Stimulated activated CD8-positive, alpha-beta memory T cell treated with anti-CD3 and anti-CD28 coated beads, Interleukin-15, amount 100 ng/mL, for 4 hours (primary cell): Measurements from ENCODE around the gene TTC9.
"Not testable (repeated sequence)": the region's sequence is repeated elsewhere in the genome, so short reads cannot be mapped to it uniquely, and the experiment has no call there.

Source experiments
- DNase-seq, 2 donors: peaks; one replicate each; pipeline ENCODE4 v3.0.0-alpha.2; 2020; ENCODE audit warnings: low read depth in 2 of 2

The TTC9 gene

GRCh38 chr14:70677341-70677740, 35.6 kb downstream of the TTC9 start:
- no peak for DNase-seq

GRCh38 chr14:70680748-70681147, 39.0 kb downstream of the TTC9 start:
- no peak for DNase-seq

- DNase-seq: no peak
Observed at GRCh38 chr14:70683983-70684382, 42.3 kb downstream of the TTC9 start.

GRCh38 chr14:70685474-70686197, 43.9 kb downstream of the TTC9 start:
- no peak for DNase-seq

GRCh38 chr14:70692210-70692609, 50.5 kb downstream of the TTC9 start:
- DNase-seq: no peak

GRCh38 chr14:70696026-70696425, 54.3 kb downstream of the TTC9 start:
- no peak for DNase-seq

GRCh38 chr14:70697701-70698100, 56.0 kb downstream of the TTC9 start:
- DNase-seq: no peak

GRCh38 chr14:70698288-70698687, 56.6 kb downstream of the TTC9 start:
- no peak for DNase-seq

GRCh38 chr14:70699646-70700045, 57.9 kb downstream of the TTC9 start:
- no peak for DNase-seq

- DNase-seq: no peak
Observed at GRCh38 chr14:70700955-70701585, 59.4 kb downstream of the TTC9 start.

- DNase-seq: no peak
Observed at GRCh38 chr14:70701610-70702009, 59.9 kb downstream of the TTC9 start.

- DNase-seq: no peak
Observed at GRCh38 chr14:70702161-70702560, 60.4 kb downstream of the TTC9 start.

GRCh38 chr14:70703621-70704168, 62.0 kb downstream of the TTC9 start:
- DNase-seq: not testable (repeated sequence)

GRCh38 chr14:70704960-70705359, 63.2 kb downstream of the TTC9 start:
- no peak for DNase-seq

GRCh38 chr14:70706177-70706576, 64.5 kb downstream of the TTC9 start:
- DNase-seq: no peak

GRCh38 chr14:70707138-70708038, 65.7 kb downstream of the TTC9 start:
- no peak for DNase-seq

- DNase-seq: no peak
Observed at GRCh38 chr14:70708717-70709570, 67.2 kb downstream of the TTC9 start.

GRCh38 chr14:70709726-70710382, 68.1 kb downstream of the TTC9 start:
- DNase-seq: no peak

GRCh38 chr14:70711451-70711850, 69.7 kb downstream of the TTC9 start:
- no peak for DNase-seq

GRCh38 chr14:70713096-70713495, 71.4 kb downstream of the TTC9 start:
- no peak for DNase-seq

- DNase-seq: no peak
Observed at GRCh38 chr14:70713511-70713916, 71.8 kb downstream of the TTC9 start.
